ENCODE data around the gene MAPK8IP3.

- no peak for TF ChIP-seq CTCF (IDR thresholded peaks at IDR 0.05)
- TF ChIP-seq EZH2 (IDR thresholded peaks at IDR 0.05), result no peak
Measured at GRCh38 chr16:1743376-1744337, 37.7 kb downstream of the MAPK8IP3 start.

Data from neural progenitor cell (in vitro differentiated cells).